ENCODE results near the gene SAE1. TPM values are rescaled to one million over a fixed set of nuclear protein-coding genes. Genes with fewer than 3 reads are reported as not detected.

SAE1 gene
- 199 to 250 TPM (median 210 TPM) in 5 replicates for total RNA-seq (2022; extraction: Qiagen RNA extraction)

GRCh38 chr19:47130589-47131227 lies at the start of gene SAE1:
Gene SAE1, plus strand, starts transcription at chr19:47130835. Its CDS starts 96 bp downstream, at chr19:47130931.

GRCh38 chr19:47112997-47113849 lies 17.4 kb upstream of the SAE1 start, which contains the start of gene ZC3H4:
Gene ZC3H4, minus strand, starts transcription at chr19:47113776. Its CDS starts 1,192 bp downstream, at chr19:47112584.

GRCh38 chr19:47230921-47231214 lies 100.2 kb downstream of the SAE1 start, which contains the start of gene BBC3:
Gene BBC3, minus strand, starts transcription at chr19:47231199. Its CDS starts 2,768 bp downstream, at chr19:47228431.

DNA sequence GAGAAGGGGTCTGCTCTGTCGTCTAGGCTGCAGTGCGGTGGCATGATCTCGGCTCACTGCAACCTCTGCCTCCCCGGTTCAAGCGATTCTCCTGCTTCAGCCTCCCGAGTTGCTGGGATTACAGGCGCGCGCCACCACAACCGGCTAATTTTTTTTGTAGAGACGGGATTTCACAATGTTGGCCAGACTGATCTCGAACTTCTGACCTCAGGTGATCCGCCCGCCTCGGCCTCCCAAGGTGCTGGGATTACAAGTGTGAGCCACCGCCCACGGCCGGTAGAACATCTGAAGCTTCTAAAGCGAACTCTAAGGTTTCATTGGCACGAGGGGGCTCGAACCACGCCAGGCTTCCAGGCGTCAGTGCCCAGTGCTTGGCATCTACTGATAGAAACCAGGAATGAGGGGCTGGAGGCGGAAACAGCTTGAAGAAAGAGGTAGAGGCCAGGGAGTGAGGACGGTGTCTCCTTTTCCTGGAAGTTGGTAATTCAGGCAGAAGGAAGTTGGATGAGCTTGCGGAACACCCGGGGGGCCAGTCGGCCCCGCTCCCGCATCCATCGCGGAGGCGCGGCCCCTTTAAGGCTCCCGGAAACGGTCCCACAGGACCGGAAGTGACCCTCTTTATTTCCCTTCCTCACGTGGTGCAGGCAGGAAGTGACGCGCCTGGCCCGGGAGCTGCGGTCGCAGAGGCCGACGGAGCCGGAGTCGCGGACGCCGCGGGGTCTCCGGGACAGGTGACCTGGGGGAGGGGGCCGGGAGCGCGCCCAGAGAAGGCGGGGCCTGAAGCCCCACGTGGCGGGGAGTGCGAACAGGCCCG lies 125.5 kb downstream of the SAE1 start, which contains the start of gene CCDC9:
Gene CCDC9, plus strand, starts transcription at position 647 of the 814 bp plus-strand sequence. CDS start 1,876 bp downstream, outside the sequence.

Other genes with a start within 250 kb of the SAE1 start
- gene NPAS1, start 111.0 kb upstream of the SAE1 start, total RNA-seq (2022; extraction: Qiagen RNA extraction), result 6.0 to 9.2 TPM (median 6.5 TPM) in 5 replicates
- 31.2 to 90.5 TPM (median 81.3 TPM) in 5 replicates for gene TMEM160, start 82.2 kb upstream of the SAE1 start, total RNA-seq (2022; extraction: Qiagen RNA extraction)
- gene ZC3H4, start 17.1 kb upstream of the SAE1 start, total RNA-seq (2022; extraction: Qiagen RNA extraction), result 18.8 to 25.6 TPM (median 20.7 TPM) in 5 replicates
- 16.6 to 28.7 TPM (median 26.5 TPM) in 5 replicates for gene BBC3, start 100.4 kb downstream of the SAE1 start, total RNA-seq (2022; extraction: Qiagen RNA extraction)
- gene CCDC9, start 125.7 kb downstream of the SAE1 start, total RNA-seq (2022; extraction: Qiagen RNA extraction), result 22.2 to 26.5 TPM (median 25.2 TPM) in 5 replicates
- gene INAFM1, start 144.1 kb downstream of the SAE1 start, total RNA-seq (2022; extraction: Qiagen RNA extraction), result 4.2 to 12.7 TPM (median 10.9 TPM) in 5 replicates
- 1.1 to 2.9 TPM (median 2.2 TPM) in 5 replicates for gene C5AR1, start 179.0 kb downstream of the SAE1 start, total RNA-seq (2022; extraction: Qiagen RNA extraction)
- gene C5AR2, start 201.3 kb downstream of the SAE1 start, total RNA-seq (2022; extraction: Qiagen RNA extraction), result 7.6 to 13.7 TPM (median 11.9 TPM) in 5 replicates
- 25.5 to 38.2 TPM (median 36.8 TPM) in 5 replicates for gene DHX34, start 218.5 kb downstream of the SAE1 start, total RNA-seq (2022; extraction: Qiagen RNA extraction)

Measured in A549 treated with AZD2906 at 1 μM for 4 hours (cell line).